ENCODE measurements around the gene ELMO1.

The ELMO1 gene

GRCh38 chr7:37235813-37236212 is 212.9 kb downstream of the ELMO1 start:
- H3K4me1 Mint-ChIP-seq (ENCODE audit: low read depth) = peaks cover 15% of the 10 kb centered on the region
- intact Hi-C loops (cut with micrococcal nuclease) = loop anchor here (5.0 to 10.0 kb wide), 3 partner anchors 119 to 599 kb away; no protein-coding TSS in a partner anchor
- H3K27me3 Mint-ChIP-seq = no peaks in the 10 kb centered on the region
- no peak overlapping the region for H3K27ac Mint-ChIP-seq
- no peak overlapping the region for H3K4me3 Mint-ChIP-seq
- peaks cover 23% of the 10 kb centered on the region for H3K36me3 Mint-ChIP-seq (ENCODE audit: low read depth)
- H3K9me3 Mint-ChIP-seq = no peaks in the 10 kb centered on the region

- H3K27me3 Mint-ChIP-seq = no peaks in the 10 kb centered on the region
- intact Hi-C loops (cut with micrococcal nuclease) = loop anchor here (5.0 to 10.0 kb wide), 3 partner anchors 120 to 600 kb away; no protein-coding TSS in a partner anchor
- peaks cover 28% of the 10 kb centered on the region for H3K36me3 Mint-ChIP-seq (ENCODE audit: low read depth)
- H3K4me1 Mint-ChIP-seq (ENCODE audit: low read depth) = peaks cover 15% of the 10 kb centered on the region
- H3K4me3 Mint-ChIP-seq = no peak overlapping the region
- no peak overlapping the region for H3K27ac Mint-ChIP-seq
- H3K9me3 Mint-ChIP-seq = no peaks in the 10 kb centered on the region
Measured at GRCh38 chr7:37234928-37235327, 213.7 kb downstream of the ELMO1 start.

GRCh38 chr7:37234334-37234733 is 214.3 kb downstream of the ELMO1 start:
- intact Hi-C loops (cut with micrococcal nuclease) = loop anchor here (10.0 kb wide), 2 partner anchors 120 to 600 kb away; no protein-coding TSS in a partner anchor
- H3K9me3 Mint-ChIP-seq = no peaks in the 10 kb centered on the region
- no peaks in the 10 kb centered on the region for H3K27me3 Mint-ChIP-seq
- no peak overlapping the region for H3K27ac Mint-ChIP-seq
- H3K36me3 Mint-ChIP-seq (ENCODE audit: low read depth) = peaks cover 25% of the 10 kb centered on the region
- H3K4me1 Mint-ChIP-seq (ENCODE audit: low read depth) = peaks cover 12% of the 10 kb centered on the region
- H3K4me3 Mint-ChIP-seq = no peak overlapping the region

GRCh38 chr7:37231613-37232012 is 217.1 kb downstream of the ELMO1 start:
- H3K27ac Mint-ChIP-seq = no peak overlapping the region
- H3K4me1 Mint-ChIP-seq (ENCODE audit: low read depth) = peaks cover 10% of the 10 kb centered on the region
- intact Hi-C loops (cut with micrococcal nuclease) = loop anchor here (10.0 kb wide), 2 partner anchors 123 to 603 kb away; no protein-coding TSS in a partner anchor
- H3K27me3 Mint-ChIP-seq = no peaks in the 10 kb centered on the region
- H3K36me3 Mint-ChIP-seq (ENCODE audit: low read depth) = peaks cover 45% of the 10 kb centered on the region
- H3K9me3 Mint-ChIP-seq = no peaks in the 10 kb centered on the region
- no peak overlapping the region for H3K4me3 Mint-ChIP-seq

GRCh38 chr7:37230221-37230620 is 218.4 kb downstream of the ELMO1 start:
- Mint-ChIP-seq H3K4me1 (ENCODE audit: low read depth) (peaks cover 10% of the 10 kb centered on the region), H3K36me3 (ENCODE audit: low read depth) (peaks cover 59% of the 10 kb centered on the region), H3K27ac (no peak overlapping the region), H3K27me3 (no peaks in the 10 kb centered on the region), H3K9me3 (no peaks in the 10 kb centered on the region), H3K4me3 (no peak overlapping the region)
- intact Hi-C loops (cut with micrococcal nuclease) = loop anchor here (10.0 kb wide), 2 partner anchors 125 to 605 kb away; no protein-coding TSS in a partner anchor

- no peaks in the 10 kb centered on the region for H3K9me3 Mint-ChIP-seq
- peaks cover 67% of the 10 kb centered on the region for H3K36me3 Mint-ChIP-seq (ENCODE audit: low read depth)
- no peaks in the 10 kb centered on the region for H3K27me3 Mint-ChIP-seq
- intact Hi-C loops (cut with micrococcal nuclease) = no loop called here
- no peak overlapping the region for H3K27ac Mint-ChIP-seq
- peaks cover 2% of the 10 kb centered on the region for H3K4me1 Mint-ChIP-seq (ENCODE audit: low read depth)
- no peak overlapping the region for H3K4me3 Mint-ChIP-seq
Measured at GRCh38 chr7:37229381-37229780, 219.3 kb downstream of the ELMO1 start.

- Mint-ChIP-seq H3K27ac (no peak overlapping the region), H3K27me3 (no peaks in the 10 kb centered on the region), H3K9me3 (no peaks in the 10 kb centered on the region), H3K4me3 (no peak overlapping the region), H3K36me3 (ENCODE audit: low read depth) (peaks cover 80% of the 10 kb centered on the region), H3K4me1 (ENCODE audit: low read depth) (peaks cover 8% of the 10 kb centered on the region)
- intact Hi-C loops (cut with micrococcal nuclease) = no loop called here
Measured at GRCh38 chr7:37225285-37225969, 223.2 kb downstream of the ELMO1 start.

- Mint-ChIP-seq H3K36me3 (ENCODE audit: low read depth) (peaks cover 76% of the 10 kb centered on the region), H3K9me3 (no peaks in the 10 kb centered on the region), H3K27ac (no peak overlapping the region), H3K4me1 (ENCODE audit: low read depth) (peaks cover 8% of the 10 kb centered on the region), H3K27me3 (no peaks in the 10 kb centered on the region), H3K4me3 (no peak overlapping the region)
- intact Hi-C loops (cut with micrococcal nuclease) = no loop called here
Measured at GRCh38 chr7:37224746-37225145, 223.9 kb downstream of the ELMO1 start.

- Mint-ChIP-seq H3K4me1 (ENCODE audit: low read depth) (peaks cover 26% of the 10 kb centered on the region), H3K4me3 (no peak overlapping the region), H3K27me3 (no peaks in the 10 kb centered on the region), H3K36me3 (ENCODE audit: low read depth) (peaks cover 66% of the 10 kb centered on the region), H3K9me3 (no peaks in the 10 kb centered on the region), H3K27ac (no peak overlapping the region)
- intact Hi-C loops (cut with micrococcal nuclease) = no loop called here
Measured at GRCh38 chr7:37220664-37221063, 228.0 kb downstream of the ELMO1 start.

GRCh38 chr7:37218956-37219355 is 229.7 kb downstream of the ELMO1 start:
- Mint-ChIP-seq H3K27me3 (no peaks in the 10 kb centered on the region), H3K27ac (peak overlapping the region; percentile 71)
- intact Hi-C loops (cut with micrococcal nuclease) = no loop called here

GRCh38 chr7:37216923-37217322 is 231.7 kb downstream of the ELMO1 start:
- H3K9me3 Mint-ChIP-seq = no peaks in the 10 kb centered on the region
- no peak overlapping the region for H3K4me3 Mint-ChIP-seq
- H3K36me3 Mint-ChIP-seq (ENCODE audit: low read depth) = peaks cover 72% of the 10 kb centered on the region

More at GRCh38 chr7:37218956-37219355, 229.7 kb downstream of the ELMO1 start:
- Mint-ChIP-seq H3K4me3 (no peak overlapping the region), H3K36me3 (ENCODE audit: low read depth) (peaks cover 67% of the 10 kb centered on the region), H3K4me1 (ENCODE audit: low read depth) (peaks cover 31% of the 10 kb centered on the region), H3K9me3 (no peaks in the 10 kb centered on the region)

GRCh38 chr7:37216156-37216852 is 232.4 kb downstream of the ELMO1 start:
- intact Hi-C loops (cut with micrococcal nuclease) = no loop called here
- H3K27ac Mint-ChIP-seq = no peak overlapping the region

More at GRCh38 chr7:37216923-37217322, 231.7 kb downstream of the ELMO1 start:
- no peaks in the 10 kb centered on the region for H3K27me3 Mint-ChIP-seq
- H3K27ac Mint-ChIP-seq = no peak overlapping the region
- peaks cover 27% of the 10 kb centered on the region for H3K4me1 Mint-ChIP-seq (ENCODE audit: low read depth)
- intact Hi-C loops (cut with micrococcal nuclease) = no loop called here

GRCh38 chr7:37215290-37215923 is 233.3 kb downstream of the ELMO1 start:
- no peaks in the 10 kb centered on the region for H3K9me3 Mint-ChIP-seq
- no peak overlapping the region for H3K4me3 Mint-ChIP-seq
- H3K36me3 Mint-ChIP-seq (ENCODE audit: low read depth) = peaks cover 72% of the 10 kb centered on the region
- no peaks in the 10 kb centered on the region for H3K27me3 Mint-ChIP-seq
- peaks cover 23% of the 10 kb centered on the region for H3K4me1 Mint-ChIP-seq (ENCODE audit: low read depth)
- H3K27ac Mint-ChIP-seq = no peak overlapping the region
- intact Hi-C loops (cut with micrococcal nuclease) = no loop called here

More at GRCh38 chr7:37216156-37216852, 232.4 kb downstream of the ELMO1 start:
- Mint-ChIP-seq H3K4me3 (no peak overlapping the region), H3K36me3 (ENCODE audit: low read depth) (peaks cover 72% of the 10 kb centered on the region), H3K9me3 (no peaks in the 10 kb centered on the region), H3K27me3 (no peaks in the 10 kb centered on the region), H3K4me1 (ENCODE audit: low read depth) (peaks cover 23% of the 10 kb centered on the region)

- intact Hi-C loops (cut with micrococcal nuclease) = no loop called here
- Mint-ChIP-seq H3K27ac (no peak overlapping the region), H3K36me3 (ENCODE audit: low read depth) (peaks cover 88% of the 10 kb centered on the region)
Measured at GRCh38 chr7:37212556-37212955, 236.1 kb downstream of the ELMO1 start.

More at GRCh38 chr7:37212556-37212955, 236.1 kb downstream of the ELMO1 start:
- H3K27me3 Mint-ChIP-seq = no peaks in the 10 kb centered on the region
- peaks cover 24% of the 10 kb centered on the region for H3K4me1 Mint-ChIP-seq (ENCODE audit: low read depth)
- H3K9me3 Mint-ChIP-seq = no peaks in the 10 kb centered on the region
- H3K4me3 Mint-ChIP-seq = no peak overlapping the region
